ENCODE data around the gene SP140.
"Not testable (repeated sequence)": the region's sequence is repeated elsewhere in the genome, so short reads cannot be mapped to it uniquely, and the experiment has no call there.

Gene SP140

DNA sequence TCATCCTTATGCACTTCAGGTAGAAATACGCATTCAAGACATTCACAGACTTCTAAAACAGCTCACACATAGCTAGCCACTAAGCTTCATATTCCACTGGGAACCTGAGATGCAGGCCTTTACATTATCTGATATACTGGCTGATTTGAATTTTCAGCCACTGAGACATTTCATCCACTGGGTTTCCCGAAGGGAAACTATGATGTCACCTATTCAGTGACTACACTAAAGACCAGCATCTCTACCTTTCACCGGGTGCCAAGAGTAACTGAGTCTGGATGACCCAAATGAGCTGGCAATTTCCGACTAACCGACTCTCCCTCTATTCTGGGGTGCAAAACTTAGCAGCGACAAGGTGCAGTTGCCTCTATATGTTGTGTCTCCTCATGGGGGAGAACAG is 69.7 kb downstream of the SP140 start:
- no peak for DNase-seq

DNA sequence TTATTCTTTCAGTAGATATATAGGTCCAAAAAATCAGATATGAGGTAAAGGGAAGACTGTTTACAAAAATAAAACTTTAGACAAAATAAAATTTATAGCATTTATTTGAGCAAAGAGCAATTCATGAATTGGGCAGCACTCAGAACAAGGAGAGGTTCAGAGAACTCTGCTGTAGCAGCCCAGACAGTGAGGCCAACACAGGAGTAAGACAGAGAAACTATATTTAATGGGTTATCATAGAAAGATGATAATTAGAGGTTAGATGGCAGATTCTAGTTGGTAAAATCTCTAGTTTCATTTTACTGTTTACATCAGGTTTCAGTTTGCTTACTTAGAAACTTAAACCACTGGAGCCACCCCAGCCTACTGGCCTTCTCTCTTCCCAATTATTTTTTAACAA is 71.4 kb downstream of the SP140 start:
- no peak for DNase-seq

DNA sequence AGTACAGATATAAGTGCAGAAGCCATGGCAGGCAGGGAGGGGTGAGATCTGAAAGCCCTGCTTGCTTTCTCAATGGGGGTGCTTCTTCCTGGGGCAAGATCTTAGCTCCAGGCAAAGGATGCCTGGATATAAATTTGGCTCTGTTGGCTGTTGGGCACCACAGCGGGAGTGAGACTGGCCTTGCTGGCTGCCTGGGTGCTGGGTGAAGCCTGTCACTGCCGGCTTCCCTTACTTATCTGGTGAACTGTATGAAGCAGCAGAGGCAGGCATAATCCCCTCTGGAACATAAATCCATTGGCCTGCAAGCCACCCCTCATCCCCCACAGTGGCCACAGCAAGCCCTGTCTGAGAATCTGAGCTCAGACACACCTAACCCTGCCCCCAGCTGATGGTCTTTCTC is 74.1 kb downstream of the SP140 start:
- no peak for DNase-seq

DNA sequence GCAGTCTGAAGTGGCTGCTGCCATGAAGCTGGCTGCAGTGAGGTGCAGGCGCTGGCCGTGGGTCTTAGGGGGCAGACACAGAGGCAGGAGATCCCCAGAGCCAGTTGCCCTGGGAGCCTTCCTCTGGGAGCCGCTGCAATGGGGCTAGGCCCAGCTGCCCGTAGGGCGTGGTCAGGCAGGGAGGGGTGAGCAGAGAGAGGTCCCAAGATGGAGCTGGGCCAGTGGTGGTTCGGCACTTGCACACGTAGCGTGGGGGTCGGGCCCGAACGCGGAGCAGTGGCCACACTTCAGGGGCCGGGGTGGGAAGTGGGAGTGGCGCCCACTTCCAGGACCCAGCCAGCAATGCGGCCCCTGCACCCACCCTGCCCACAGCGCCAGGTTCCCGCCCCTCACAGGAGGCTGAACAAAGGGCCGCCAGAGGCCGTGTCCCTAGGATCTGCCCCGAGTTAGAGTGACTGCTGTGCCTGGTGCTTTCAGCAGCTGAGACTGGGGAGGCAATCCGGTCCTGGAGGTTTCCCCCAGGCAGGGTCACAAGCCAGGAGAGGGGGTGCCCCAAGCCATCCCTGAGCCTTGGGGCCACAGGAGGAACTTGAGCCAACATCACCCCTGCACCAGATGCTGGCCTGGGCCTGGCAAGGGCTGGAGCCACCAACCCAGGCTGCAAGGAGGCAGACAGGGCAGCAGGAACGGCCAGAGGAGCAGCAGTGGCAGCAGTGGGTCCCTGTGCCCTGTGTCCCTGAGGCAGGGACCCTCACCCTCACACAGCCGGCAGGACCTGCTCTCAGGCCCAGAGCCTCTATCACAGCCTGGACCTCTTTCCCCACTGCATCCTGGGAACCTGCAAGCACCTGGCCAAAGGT is 80.1 kb downstream of the SP140 start:
- DNase-seq = no peak

DNA sequence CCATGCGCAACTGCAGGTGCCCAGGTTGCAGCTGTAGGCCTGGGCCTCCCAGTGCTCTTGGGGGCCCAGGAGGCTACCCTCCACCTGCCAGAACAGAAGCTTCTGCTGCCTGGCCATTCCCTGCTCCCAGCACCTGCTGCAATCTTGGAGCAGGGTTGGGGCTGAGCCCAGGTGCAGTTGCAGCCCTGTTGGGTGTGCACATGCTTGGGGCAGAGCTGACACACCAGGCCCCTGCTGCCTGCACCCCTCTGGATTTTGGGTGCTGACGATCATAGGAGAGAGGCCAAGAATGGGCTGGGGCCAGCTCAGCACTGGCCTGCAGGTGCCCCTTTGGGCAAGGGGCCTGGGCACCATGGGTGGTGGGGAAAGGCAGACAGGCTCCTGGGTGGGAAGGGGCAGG is 80.9 kb downstream of the SP140 start:
- no peak for DNase-seq

- no peak for DNase-seq
Observed at GRCh38 chr2:230307485-230307884, 81.9 kb downstream of the SP140 start.

DNA sequence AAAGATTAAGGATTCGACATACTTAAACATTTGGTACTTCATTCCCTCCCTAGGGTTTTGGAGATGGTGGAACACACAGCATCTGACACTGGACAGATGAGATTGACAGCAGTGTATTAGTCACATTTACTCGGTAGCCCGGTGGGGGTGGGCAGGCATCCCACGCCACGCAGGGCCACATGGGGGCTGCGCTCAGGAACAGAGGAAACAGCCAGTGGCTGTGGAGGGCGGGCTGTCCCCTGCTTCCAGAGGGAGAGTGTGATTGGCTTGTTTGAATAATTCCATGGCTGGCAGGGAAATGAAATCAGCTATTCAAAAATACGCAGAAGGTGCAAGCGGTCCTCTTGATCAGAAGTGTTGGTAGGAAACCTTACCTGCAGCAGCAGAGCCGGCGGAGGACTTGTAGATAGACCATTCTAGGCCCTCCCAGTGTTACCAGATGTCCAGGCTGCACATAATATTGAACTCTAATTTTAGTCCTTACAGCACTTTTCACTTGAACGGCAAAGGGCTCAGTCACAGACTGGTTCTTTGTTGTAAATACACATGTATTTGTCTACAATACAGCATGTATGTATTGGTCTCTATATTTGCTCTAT is 83.0 kb downstream of the SP140 start:
- DNase-seq = no peak

GRCh38 chr2:230310792-230311191 is 85.3 kb downstream of the SP140 start:
- DNase-seq = not testable (repeated sequence)

DNA sequence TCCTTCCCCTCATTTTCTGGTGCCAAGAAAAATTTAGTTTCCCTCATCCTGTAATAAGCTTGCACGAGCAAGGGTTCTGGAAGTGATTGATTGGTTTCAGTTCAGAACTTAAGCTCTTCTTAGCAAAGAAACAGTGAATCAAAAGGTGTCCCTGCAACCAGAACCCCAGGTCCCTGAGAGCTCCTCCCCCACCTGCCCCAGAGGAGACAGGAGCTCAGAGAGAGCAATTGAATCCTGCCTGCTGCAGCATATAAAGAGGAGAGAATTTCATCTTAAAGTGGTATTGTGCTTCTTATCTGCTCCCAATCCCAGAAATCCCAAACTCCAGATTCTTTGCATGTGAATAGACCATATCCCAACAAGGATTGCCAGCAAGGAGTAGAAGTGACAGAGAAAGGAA is 86.1 kb downstream of the SP140 start:
- not testable (repeated sequence) for DNase-seq

- DNase-seq = no peak
Observed at GRCh38 chr2:230312638-230313037, 87.1 kb downstream of the SP140 start.

DNA sequence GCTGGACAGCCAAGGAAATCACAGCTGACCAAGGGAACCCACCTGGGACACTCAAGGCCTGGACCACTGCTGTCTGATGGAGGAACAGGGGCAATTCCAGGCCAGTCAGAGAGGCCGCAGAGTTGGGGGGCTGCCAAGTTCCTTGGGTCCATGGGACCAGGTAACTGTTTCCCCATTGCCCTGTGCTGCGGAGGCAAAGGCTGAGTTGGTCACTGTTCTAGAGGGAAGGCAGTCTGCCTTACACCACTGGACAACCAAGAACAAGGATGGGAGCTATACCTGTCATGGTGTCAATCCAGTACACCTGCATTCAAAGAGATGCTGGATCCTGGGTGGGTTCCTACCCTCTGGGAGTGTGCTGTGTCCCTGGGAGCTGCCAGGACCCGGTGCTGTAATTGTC is 91.8 kb downstream of the SP140 start:
- no peak for DNase-seq

GRCh38 chr2:230318190-230319121 is 92.9 kb downstream of the SP140 start:
- DNase-seq = peak in 2 of 6 experiments; percentile 43 to 48

DNA sequence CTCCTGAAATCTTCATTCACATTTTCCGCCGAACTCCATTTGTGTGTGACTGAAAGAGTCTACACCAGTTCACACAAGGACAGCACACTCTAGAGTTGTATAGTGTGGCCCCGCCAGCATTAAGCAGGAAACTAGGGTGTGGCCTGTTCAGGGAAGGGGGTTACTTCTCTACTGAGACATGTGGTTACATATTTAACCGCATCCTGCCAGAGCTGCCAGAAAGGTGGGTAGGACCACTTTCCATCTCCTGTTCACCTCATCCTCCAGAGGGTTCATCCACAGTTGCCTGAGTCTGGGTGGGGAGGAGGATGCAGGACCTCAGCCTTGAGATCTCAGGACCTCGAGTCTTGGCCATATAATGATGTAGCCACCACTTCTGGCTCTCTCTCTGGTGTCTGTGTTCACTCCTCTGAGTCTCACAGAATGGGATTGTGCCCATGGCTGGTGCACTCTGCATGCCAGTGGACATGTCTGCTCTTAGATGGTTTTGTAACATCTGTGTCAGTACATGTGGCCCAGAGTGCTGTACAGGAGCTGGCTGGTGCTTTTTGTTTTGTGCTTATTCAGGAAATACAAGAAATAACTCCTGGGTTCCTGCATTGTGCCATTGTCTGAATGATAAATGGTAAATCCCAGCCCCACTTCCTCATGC is 93.8 kb downstream of the SP140 start:
- DNase-seq = peak; percentile 36 to 94 (median 75)

DNA sequence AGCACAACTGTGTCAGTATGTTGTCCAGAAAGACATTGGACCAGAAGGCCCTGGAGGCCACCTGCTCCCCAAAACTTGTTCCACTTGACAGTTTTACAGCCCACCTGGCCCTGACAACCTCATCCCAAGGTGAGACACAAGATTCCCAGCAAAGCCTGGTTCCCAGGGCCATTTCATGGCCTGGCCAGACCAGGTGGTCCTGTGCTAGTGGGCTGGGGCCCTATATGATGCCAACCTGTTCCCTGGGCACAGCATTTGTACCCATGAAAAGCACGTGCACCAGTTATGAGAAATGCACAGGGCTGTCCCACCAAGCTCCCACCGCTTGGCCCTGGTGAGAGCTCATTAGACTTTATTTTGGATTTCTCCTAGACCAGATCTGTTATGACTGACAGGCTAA is 95.5 kb downstream of the SP140 start:
- no peak for DNase-seq

DNA sequence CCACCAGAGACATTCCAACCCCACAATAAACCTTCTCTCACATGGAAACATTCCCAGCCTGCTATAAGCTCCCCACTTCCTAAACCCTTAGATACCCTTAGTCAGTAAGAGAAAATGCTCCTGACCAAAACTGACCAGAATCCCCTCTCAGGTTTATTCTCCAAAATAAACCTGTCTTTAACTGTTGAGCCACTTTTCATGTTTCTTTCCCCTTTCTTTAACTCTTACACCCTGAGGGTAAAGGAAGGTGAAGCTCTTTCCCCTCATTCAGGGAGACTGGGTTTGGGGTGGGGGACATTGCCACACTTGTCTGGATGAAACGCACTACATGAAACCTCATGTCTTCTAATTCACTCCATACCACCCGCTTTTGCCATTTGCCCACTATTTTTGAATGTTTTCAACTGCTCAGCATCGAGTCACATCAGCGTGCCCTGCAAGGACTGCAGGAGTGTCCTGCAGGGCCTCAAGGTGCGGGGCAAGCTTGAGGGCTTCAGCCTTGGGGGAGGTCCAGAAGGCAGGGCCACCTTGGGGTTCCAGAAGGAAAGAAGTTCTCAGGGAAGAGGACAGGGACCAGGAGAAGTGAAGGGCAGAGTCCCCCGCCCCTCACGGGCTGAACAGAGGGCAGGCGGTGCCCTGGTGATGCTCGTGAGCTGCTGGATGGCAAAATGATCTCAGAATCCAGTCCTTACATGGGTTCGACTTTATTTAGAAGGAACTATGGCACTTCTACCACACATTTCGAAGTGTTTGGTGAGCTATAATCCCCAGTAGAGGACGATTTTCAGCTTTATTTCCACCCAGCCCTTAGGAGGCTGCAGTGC is 97.2 kb downstream of the SP140 start:
- DNase-seq = no peak

- no peak for DNase-seq
Observed at GRCh38 chr2:230323385-230324106, 98.0 kb downstream of the SP140 start.

DNA sequence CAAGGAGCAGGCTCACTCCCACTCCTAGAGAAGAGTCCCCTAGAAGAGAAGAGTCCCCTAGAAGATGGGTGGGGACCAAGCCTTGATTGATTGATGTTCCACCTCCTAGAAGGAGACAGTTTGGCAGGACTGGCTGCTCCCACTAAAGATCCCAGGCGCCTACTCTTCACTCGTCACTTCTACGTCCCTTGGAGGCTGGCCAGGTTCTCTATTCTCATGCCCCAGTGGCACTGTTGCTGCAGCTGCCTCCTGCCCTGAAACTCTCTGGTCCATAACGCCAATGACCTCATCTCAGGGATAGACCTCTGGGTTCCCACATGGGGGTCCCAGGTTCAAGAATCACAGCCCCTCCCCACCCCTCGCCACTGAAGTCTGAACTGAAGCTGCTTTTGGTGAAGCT is 99.0 kb downstream of the SP140 start:
- no peak for DNase-seq

DNA sequence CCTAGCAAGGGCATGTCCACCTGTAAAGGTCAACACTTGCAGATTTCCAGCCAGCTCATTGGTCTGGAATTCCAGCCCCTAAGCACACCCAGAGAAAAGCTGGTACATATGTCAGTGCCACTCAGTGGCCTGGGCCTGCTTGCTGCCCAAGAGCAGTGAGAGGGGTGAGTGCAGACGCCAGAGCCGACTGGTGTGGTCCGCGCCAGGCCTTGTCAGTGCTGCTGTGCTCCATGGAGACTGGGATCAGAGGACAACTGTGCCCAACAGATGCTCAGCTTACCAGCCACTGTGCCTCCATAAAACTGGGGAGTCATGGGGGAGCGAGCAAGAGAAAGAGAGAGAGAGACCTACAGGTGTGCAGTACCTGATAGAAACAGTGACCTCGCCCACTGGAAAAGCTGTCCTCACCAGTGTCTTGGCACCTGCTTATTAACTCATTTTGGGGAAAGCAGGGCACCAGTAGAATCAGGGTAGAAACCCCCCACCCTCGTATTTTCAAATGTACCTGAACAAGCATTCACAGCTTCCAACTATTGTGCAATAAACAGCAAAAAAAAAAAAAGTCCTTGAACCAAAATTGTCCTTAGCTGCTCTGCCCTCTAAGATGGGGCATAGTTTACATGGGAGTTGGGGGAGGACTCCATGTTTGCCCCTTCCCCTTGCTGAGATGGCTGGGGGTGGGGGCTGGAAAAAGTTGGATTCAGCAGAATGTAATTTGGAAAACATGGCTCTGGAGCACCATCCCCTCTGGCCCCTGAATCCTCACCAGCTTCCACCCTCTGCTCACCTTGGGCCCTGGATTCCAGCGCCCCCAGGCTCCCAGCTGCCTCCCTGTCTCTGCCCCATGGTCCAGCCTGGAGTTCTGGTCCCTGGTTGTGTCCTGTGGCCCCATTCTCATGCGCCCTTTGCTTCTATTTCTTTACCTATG is 100.0 kb downstream of the SP140 start:
- DNase-seq = no peak

DNA sequence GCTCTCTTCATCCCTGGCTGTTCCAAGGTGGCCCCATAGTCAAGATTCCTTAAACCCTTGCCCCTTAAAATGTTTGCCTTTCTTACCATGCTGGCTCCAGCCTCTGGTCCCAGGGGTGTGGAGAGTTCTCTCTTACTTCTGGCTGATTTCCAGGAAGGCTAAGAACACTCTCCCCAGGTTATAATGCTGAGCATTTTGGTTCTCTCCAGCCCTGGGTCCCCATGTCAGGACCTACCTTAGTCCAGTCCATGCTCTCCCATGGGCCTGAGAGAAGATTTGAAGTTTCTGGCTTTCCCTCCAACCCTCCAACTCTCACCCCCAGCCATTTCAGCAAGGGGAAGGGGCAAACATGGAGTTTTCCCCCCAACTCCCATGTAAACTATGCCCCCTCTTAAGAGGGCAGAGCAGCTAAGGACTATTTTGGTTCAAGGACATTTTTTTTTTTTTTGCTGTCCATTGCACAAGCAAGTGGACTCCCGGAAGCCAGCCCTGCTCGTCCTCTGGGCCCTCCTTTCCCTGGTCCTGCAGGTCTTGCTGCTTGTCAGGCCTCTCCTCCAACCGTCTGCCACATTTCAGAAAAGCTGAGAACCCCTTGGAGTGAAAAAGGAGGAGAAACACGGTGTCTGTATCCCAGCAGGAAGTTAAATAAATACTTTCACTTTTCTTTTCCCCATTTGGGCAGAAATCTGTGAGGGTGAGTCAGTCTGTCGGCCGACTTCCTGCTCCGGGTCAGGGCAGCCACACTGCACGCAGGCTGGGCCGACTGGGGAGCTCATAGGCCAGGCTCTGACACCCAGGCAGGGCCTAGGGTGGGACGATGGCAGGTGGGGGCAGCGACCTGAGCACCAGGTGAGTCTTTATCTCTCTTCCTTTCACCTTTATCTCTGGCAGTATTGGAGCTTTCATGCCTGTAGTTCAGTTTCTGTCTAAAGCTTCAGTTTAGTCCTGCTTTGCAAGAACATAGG is 101.2 kb downstream of the SP140 start, which contains the start of gene SP140L:
Gene SP140L, plus strand, starts transcription at position 741 of the 965 bp plus-strand sequence. Its CDS starts 77 bp downstream, at position 818.
- peak; percentile 60 to 77 (median 68) for DNase-seq
